Measurements from ENCODE around the gene ILF3. TPM values are rescaled to one million over a fixed set of nuclear protein-coding genes. Genes with fewer than 3 reads are reported as not detected.

ILF3 gene
- polyA plus RNA-seq, 3 donors = 34.4 to 189 (median 48.1) TPM

- intact Hi-C loops (cut with micrococcal nuclease) = loop anchor here in 1 of 2 donors (5.0 kb wide), 1 partner anchor 37 kb away; no protein-coding TSS in a partner anchor
- peak overlapping the region in 3 of 7 donors; percentile 2 to 64 (median 55) for H3K27ac Mint-ChIP-seq
Observed at GRCh38 chr19:10660346-10660745, 6.2 kb downstream of the ILF3 start.

GRCh38 chr19:10661946-10662345 lies 7.8 kb downstream of the ILF3 start:
- Mint-ChIP-seq H3K27ac (peak overlapping the region in 1 of 7 donors; percentile 67), H3K36me3 (peaks cover 20 to 51% of the 10 kb centered on the region in 2 donors), H3K4me1 (peaks cover 17% of the 10 kb centered on the region), H3K9me3 (no peaks in the 10 kb centered on the region), H3K4me3 (no peak overlapping the region), H3K27me3 (ENCODE audit: low read depth in 3 of 3) (no peaks in the 10 kb centered on the region)
- Histone ChIP-seq H3K4me2 (replicated peaks; ENCODE audit: extremely low read depth, low read length, poor library complexity, severe bottlenecking) (no peak overlapping the region), H2AFZ (ENCODE audit: insufficient read depth, low read depth, low read length, poor library complexity, severe bottlenecking) (no peak overlapping the region), H3K36me3 (replicated peaks in 1 of 2; ENCODE audit: control insufficient read depth in 1 of 2, insufficient read depth in 2 of 2, low read length in 2 of 2) (peaks cover 3 to 48% of the 10 kb centered on the region in 2 donors), H3K9ac (ENCODE audit: insufficient read depth, low read length, poor library complexity, severe bottlenecking) (no peak overlapping the region), H3K27ac (ENCODE audit: low read depth in 1 of 2, low read length in 2 of 2) (no peak overlapping the region), H3K79me2 (ENCODE audit: insufficient read depth, low read length) (peaks cover 100% of the 10 kb centered on the region), H3K27me3 (ENCODE audit: control insufficient read depth in 2 of 2, insufficient read depth in 2 of 2, low read length in 2 of 2) (no peaks in the 10 kb centered on the region), H3K4me1 (ENCODE audit: control insufficient read depth in 1 of 2, insufficient read depth in 2 of 2, low read length in 2 of 2) (no peaks in the 10 kb centered on the region), H4K20me1 (ENCODE audit: insufficient read depth, low read length) (peaks cover 99% of the 10 kb centered on the region), H3K4me3 (replicated peaks in 1 of 3; ENCODE audit: low read depth in 2 of 3, low read length in 3 of 3) (no peak overlapping the region), H3K9me3 (replicated peaks in 1 of 2; ENCODE audit: control insufficient read depth in 1 of 2, insufficient read depth in 1 of 2, low read length in 2 of 2) (no peaks in the 10 kb centered on the region)
- intact Hi-C loops (cut with micrococcal nuclease) = loop anchor here in 1 of 2 donors (5.0 kb wide), 1 partner anchor 35 kb away; no protein-coding TSS in a partner anchor
- no peak for TF ChIP-seq CTCF (IDR thresholded peaks at IDR 0.05)
- no peak for DNase-seq
- no CpG with 5 or more reads among the region's 1 CpG for WGBS (ENCODE audit: insufficient coverage)

More at GRCh38 chr19:10660346-10660745, 6.2 kb downstream of the ILF3 start:
- Mint-ChIP-seq H3K9me3 (no peaks in the 10 kb centered on the region), H3K27me3 (ENCODE audit: low read depth in 3 of 3) (no peaks in the 10 kb centered on the region), H3K4me3 (no peak overlapping the region), H3K4me1 (peaks cover 31% of the 10 kb centered on the region), H3K36me3 (peaks cover 15 to 42% of the 10 kb centered on the region in 2 donors)
- H3K36me3 ChIP-seq (replicated peaks in 1 of 2; ENCODE audit: control insufficient read depth in 1 of 2, insufficient read depth in 2 of 2, low read length in 2 of 2) = peaks cover 3 to 38% of the 10 kb centered on the region in 2 donors
- H4K20me1 ChIP-seq (ENCODE audit: insufficient read depth, low read length) = peaks cover 100% of the 10 kb centered on the region
- TF ChIP-seq CTCF (IDR thresholded peaks at IDR 0.05) = no peak
- H3K9me3 ChIP-seq (replicated peaks in 1 of 2; ENCODE audit: control insufficient read depth in 1 of 2, insufficient read depth in 1 of 2, low read length in 2 of 2) = no peaks in the 10 kb centered on the region
- peaks cover 9 to 11% of the 10 kb centered on the region in 2 donors for H3K4me1 ChIP-seq (ENCODE audit: control insufficient read depth in 1 of 2, insufficient read depth in 2 of 2, low read length in 2 of 2)
- no peaks in the 10 kb centered on the region for H3K27me3 ChIP-seq (ENCODE audit: control insufficient read depth in 2 of 2, insufficient read depth in 2 of 2, low read length in 2 of 2)
- WGBS (ENCODE audit: insufficient coverage) = 91% methylated on average over 5 of the region's 5 CpGs
- H3K27ac ChIP-seq (ENCODE audit: low read depth in 1 of 2, low read length in 2 of 2) = peak overlapping the region in 1 of 2 donors; percentile 51
- H3K79me2 ChIP-seq (ENCODE audit: insufficient read depth, low read length) = peaks cover 100% of the 10 kb centered on the region
- no peak overlapping the region for H3K4me2 ChIP-seq (replicated peaks; ENCODE audit: extremely low read depth, low read length, poor library complexity, severe bottlenecking)
- H3K9ac ChIP-seq (ENCODE audit: insufficient read depth, low read length, poor library complexity, severe bottlenecking) = no peak overlapping the region
- no peak overlapping the region for H3K4me3 ChIP-seq (replicated peaks in 1 of 3; ENCODE audit: low read depth in 2 of 3, low read length in 3 of 3)
- no peak overlapping the region for H2AFZ ChIP-seq (ENCODE audit: insufficient read depth, low read depth, low read length, poor library complexity, severe bottlenecking)
- DNase-seq = no peak
